ENCODE data around the gene DRGX. TPM values are rescaled to one million over a fixed set of nuclear protein-coding genes. Genes with fewer than 3 reads are reported as not detected.

DRGX gene
- total and polyA plus RNA-seq, 2 of the 13 experiments (the other 11 are each of a cell fraction or from before 2014, with no cell fraction given), result not detected

DNA sequence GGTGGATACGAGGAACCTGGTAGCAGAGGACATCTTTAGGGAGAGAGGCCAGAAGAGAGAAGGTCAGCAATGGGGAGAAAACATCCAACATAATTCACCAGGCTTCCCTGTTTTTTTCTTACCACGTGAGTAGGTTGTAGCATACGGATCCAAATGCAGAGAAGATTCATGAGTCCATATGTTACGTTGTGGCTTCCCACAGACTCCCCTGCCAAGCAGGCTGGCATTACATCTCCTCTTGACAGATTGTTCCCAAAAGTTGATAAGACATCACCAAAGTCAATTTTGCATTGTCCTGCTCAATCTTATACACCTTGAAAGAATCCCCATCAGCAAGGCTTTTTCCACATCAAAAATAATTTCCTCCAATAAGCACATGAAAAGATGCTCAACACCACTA lies 39.7 kb downstream of the DRGX start (continued):
- TF ChIP-seq ZNF160 (CRISPR knock-in tag; IDR thresholded peaks at IDR 0.05) (no peak), ZFP62 (CRISPR knock-in tag; IDR thresholded peaks at IDR 0.05) (no peak), TAF1 (CRISPR knock-in tag; IDR thresholded peaks at IDR 0.05) (no peak)

DNA sequence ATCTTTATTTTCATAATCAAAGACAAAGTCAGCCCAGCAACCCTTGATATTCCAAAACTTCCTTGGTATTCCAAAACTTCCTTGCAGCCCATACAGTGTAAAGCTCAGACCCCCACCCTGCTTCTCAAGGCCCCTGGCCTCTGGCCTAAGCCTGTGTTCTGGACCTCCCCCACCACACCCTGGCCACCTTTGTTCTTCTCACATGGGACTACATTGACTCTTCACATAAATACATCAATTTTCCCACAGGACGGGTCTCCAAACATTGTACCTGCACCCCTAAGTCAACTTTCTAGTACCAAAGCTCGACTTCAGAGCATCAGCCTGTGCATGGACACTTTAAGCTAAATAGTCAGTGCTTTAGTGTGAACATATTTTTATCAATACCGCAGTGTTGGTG lies 40.7 kb downstream of the DRGX start:
- Histone ChIP-seq H3K4me1 (ENCODE audit: insufficient read depth, low read length) (peaks cover 9% of the 10 kb centered on the region; the same call in 1 of the 2 replicates), H3K9me3 (ENCODE audit: low read length) (no peaks in the 10 kb centered on the region), H3K36me3 (replicated peaks in 1 of 2; ENCODE audit: control insufficient read depth in 1 of 2, insufficient read depth in 2 of 2, low read length in 2 of 2) (no peaks in the 10 kb centered on the region), H3K4me3 (replicated peaks in 1 of 3; ENCODE audit: insufficient read depth in 1 of 3, low read depth in 2 of 3, low read length in 3 of 3) (no peak overlapping the region), H3K79me2 (ENCODE audit: insufficient read depth, low read length) (no peaks in the 10 kb centered on the region), H3K9ac (ENCODE audit: insufficient read depth, low read depth, low read length) (no peak overlapping the region), H2AFZ (ENCODE audit: low read length) (no peak overlapping the region), H3K27ac (ENCODE audit: extremely low read length, insufficient read depth, low read length) (no peak overlapping the region), H4K20me1 (ENCODE audit: insufficient read depth, low read length) (no peaks in the 10 kb centered on the region), H3K27me3 (ENCODE audit: control insufficient read depth in 1 of 2, insufficient read depth in 2 of 2, low read length in 2 of 2) (no peaks in the 10 kb centered on the region), H3K4me2 (ENCODE audit: low read depth, low read length) (no peak overlapping the region)
- BruUV-seq (replicated peaks), result no TSS peak
- DNase-seq (ENCODE audit: low spot score), result no peak
- in situ Hi-C loops (cut with HindIII; ENCODE audit: extremely low pct_ligation_motif_present, low pct_unique_long_range_greater_than_20kb) (no loop called here), intact Hi-C loops (cut with micrococcal nuclease; ENCODE audit: unreplicated experiment) (no loop called here)
- no peak for FAIRE-seq
- CTCF ChIA-PET (ENCODE audit: low intra/inter-chr PET ratio, low total read pairs), result no interaction called here
- POLR2A ChIA-PET, result no interaction called here
- 13% methylated on average over 3 of the region's 3 CpGs for WGBS (ENCODE audit: low lambda C conversion rate)
- ATAC-seq, result no peak
- TF ChIP-seq MTF1 (CRISPR knock-in tag; IDR thresholded peaks at IDR 0.05) (no peak), RFX1 (IDR thresholded peaks at IDR 0.05) (no peak), ZBTB39 (CRISPR knock-in tag; IDR thresholded peaks at IDR 0.05) (no peak), ISX (CRISPR knock-in tag; conservative IDR thresholded peaks at IDR 0.05) (no peak), ZNF607 (CRISPR knock-in tag; IDR thresholded peaks at IDR 0.05; ENCODE audit: borderline replicate concordance) (no peak), ZNF275 (CRISPR knock-in tag; IDR thresholded peaks at IDR 0.05; ENCODE audit: borderline replicate concordance) (no peak), PHF20 (CRISPR knock-in tag; IDR thresholded peaks at IDR 0.05) (no peak), ZNF605 (CRISPR knock-in tag; IDR thresholded peaks at IDR 0.05) (no peak), ZNF629 (CRISPR knock-in tag; conservative IDR thresholded peaks at IDR 0.05) (no peak), ZHX2 (IDR thresholded peaks at IDR 0.05; ENCODE audit: low read depth) (no peak), ZHX2 (CRISPR knock-in tag; IDR thresholded peaks at IDR 0.05; ENCODE audit: borderline replicate concordance) (no peak)
- TF ChIP-seq, protein P1, sequence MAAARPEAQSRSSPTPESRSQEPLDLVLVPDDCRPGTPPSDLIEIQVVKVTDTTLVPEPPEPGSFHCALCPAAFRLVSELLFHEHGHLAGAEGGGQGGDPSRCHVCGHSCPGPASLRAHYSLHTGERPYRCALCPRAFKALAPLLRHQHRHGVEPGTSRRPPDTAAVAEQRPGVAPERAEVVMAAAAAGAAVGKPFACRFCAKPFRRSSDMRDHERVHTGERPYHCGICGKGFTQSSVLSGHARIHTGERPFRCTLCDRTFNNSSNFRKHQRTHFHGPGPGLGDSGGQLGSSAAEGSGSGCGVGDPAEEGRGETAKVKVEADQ (CRISPR knock-in tag; IDR thresholded peaks at IDR 0.05; ENCODE audit: borderline replicate concordance), result no peak

All from HepG2 (cell line).